Kasumi-1 (cell line): Measurements from ENCODE around the gene TXK.

ENCODE experiments used
- DNase-seq, 2 experiments: peaks; one replicate each; lab custom pipeline; 2025; lab: John Stamatoyannopoulos, UW

TXK gene

DNA sequence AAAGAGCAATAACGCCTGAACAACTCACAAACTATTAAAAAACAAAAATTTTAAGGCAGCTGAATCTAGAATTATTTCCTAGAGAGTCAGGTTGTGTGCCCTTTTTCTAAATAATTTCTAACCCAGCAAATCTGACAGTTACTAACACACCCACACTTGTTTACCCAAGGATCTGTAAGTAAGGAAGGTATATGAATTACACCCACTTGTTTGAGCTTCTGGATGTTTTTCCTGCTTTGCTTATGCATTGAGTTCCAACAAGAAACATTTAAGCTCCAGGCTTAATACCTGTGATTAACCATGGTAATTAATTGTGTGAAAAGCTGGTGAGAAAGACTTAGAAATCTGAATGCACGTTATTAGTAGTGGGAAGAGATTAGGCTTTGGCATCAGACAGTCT is 115.9 kb downstream of the TXK start:
- DNase-seq = no peak

DNA sequence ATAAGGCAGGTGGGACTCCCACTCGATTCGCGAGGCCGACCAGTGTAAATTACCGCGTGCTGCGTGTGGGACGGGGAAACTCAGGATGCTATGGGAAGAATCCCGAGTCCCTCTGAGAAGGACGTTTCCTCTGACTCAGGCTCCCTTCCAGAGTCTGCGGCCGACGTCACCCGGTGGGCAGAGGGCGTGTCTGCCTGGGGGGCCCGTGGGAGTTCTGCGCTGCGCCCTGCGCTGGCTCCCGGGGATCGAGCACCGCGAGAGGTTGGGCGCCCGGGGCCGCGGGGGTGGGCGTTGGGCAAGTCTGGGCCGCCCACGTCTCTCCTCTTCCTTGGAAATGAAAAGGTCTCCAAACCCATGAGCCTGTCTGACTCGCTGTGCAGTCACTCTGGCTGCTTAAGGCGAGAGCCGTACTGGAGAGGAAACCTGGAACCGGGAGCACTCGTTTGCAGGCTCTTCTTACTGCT is 116.9 kb downstream of the TXK start:
- DNase-seq = peak in 1 of 2 experiments; percentile 35
